IPS-18a (cell line): ENCODE measurements around the gene SMIM14.
"Not testable (repeated sequence)": the region's sequence is repeated elsewhere in the genome, so short reads cannot be mapped to it uniquely, and the experiment has no call there.

Experiments used
- H3K27ac ChIP-seq: one replicate; pipeline ENCODE4 v1.5.1; 2013; ENCODE audit warnings: low read length
- H3K27me3 ChIP-seq: one replicate; pipeline ENCODE4 v1.6.1; 2013; ENCODE audit warnings: mild to moderate bottlenecking, low read length; ENCODE audit not compliant: control insufficient read depth, insufficient read depth
- H3K36me3 ChIP-seq: one replicate; pipeline ENCODE4 v1.6.1; 2013; ENCODE audit warnings: low read depth, low read length; ENCODE audit not compliant: control insufficient read depth
- H3K4me1 ChIP-seq: one replicate; pipeline ENCODE4 v1.6.1; 2013; ENCODE audit warnings: low read depth, low read length; ENCODE audit not compliant: control insufficient read depth
- H3K4me3 ChIP-seq: one replicate; pipeline ENCODE4 v1.5.1; 2013; ENCODE audit warnings: low read length
- H3K9ac ChIP-seq: one replicate; pipeline ENCODE4 v1.6.1; 2013; ENCODE audit warnings: mild to moderate bottlenecking, low read length, moderate library complexity
- H3K9me3 ChIP-seq: one replicate; pipeline ENCODE4 v1.6.1; 2013; ENCODE audit warnings: low read depth, low read length; ENCODE audit not compliant: control insufficient read depth

Gene SMIM14

DNA sequence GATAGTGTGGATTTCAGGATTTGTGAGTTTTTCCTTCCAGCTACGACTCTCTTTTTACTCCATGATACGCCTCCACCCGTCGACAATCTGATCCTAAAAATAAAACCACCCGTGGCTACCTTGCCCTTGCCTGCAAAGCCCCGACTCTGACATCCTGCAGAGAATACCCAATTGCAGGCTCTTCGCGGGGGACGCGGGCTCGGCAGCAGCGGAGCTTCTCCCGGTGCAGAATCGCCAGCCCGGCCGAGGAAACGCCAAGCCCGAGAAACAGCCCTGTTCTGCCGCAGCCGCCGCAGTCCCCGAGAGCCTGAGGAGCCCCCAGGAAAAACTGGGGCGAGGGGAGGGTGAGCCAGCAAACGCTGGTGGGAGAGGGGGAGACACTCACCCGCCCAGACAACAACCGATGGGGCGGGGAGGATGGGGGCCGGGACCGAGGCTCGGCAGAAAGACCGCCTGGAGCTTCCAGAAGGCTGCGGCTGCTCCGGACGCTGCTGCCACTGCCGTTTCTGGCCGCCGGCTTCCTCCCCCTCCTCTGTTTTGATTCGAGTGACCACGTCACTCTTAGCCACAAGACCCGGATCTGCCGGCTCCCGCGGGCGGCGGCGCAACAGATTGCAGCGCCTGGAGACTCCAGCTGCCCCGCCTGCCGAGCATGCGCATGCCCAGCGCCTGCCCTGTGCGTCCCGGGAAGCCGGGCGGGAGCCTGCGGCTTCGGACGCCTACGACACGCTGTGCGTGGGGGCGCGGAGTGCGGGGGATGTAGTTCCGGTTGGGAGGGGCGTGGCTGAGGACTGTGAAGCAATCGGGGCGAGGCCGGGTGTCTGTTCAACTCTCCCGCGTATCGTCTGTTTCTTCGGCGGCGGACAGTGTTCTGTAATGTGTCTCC, at the start of gene SMIM14:
Gene SMIM14 (minus strand): TSS at position 512 of the 886 bp plus-strand sequence. CDS start 33,720 bp downstream, outside the sequence.
- Histone ChIP-seq H3K9me3 (no peaks in the 10 kb centered on the region), H3K4me1 (peaks cover 39% of the 10 kb centered on the region)

DNA sequence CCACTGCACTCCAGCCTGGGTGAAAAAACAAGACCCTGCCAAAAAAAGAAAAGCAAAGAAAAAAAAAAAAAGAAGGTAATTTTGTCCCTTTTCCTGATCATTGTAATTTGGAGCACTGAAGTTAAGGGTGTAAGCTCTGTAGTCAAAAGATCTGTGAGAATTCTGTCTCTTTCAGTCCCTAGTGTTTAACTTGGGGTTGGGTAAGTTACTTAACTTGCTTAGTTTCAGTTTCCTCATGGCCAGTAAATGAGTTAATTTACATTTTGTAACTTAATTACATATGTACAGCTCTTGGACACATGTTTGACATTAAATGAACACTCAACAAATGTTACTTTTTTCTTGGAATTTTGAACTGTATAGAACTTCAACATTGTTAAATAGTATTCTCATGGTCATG, 48.3 kb upstream of the SMIM14 start:
- Histone ChIP-seq H3K36me3 (no peaks in the 10 kb centered on the region), H3K9me3 (no peaks in the 10 kb centered on the region), H3K4me3 (no peak overlapping the region), H3K27ac (no peak overlapping the region), H3K4me1 (no peaks in the 10 kb centered on the region), H3K9ac (no peak overlapping the region), H3K27me3 (no peaks in the 10 kb centered on the region)

More for the DNA sequence above, at the start of gene SMIM14:
- no peaks in the 10 kb centered on the region for H3K27me3 ChIP-seq
- H3K27ac ChIP-seq: peak within 1 kb of the TSS; percentile 70
- peak within 1 kb of the TSS; percentile 96 for H3K9ac ChIP-seq
- no peaks in the 10 kb centered on the region for H3K36me3 ChIP-seq
- H3K4me3 ChIP-seq: peak within 1 kb of the TSS; percentile 89

- no peak overlapping the region for H3K9ac ChIP-seq
- H3K9me3 ChIP-seq: no peaks in the 10 kb centered on the region
- no peaks in the 10 kb centered on the region for H3K4me1 ChIP-seq
- H3K4me3 ChIP-seq: no peak overlapping the region
- H3K27me3 ChIP-seq: no peaks in the 10 kb centered on the region
- no peaks in the 10 kb centered on the region for H3K36me3 ChIP-seq
- H3K27ac ChIP-seq: no peak overlapping the region
Measured at GRCh38 chr4:39685990-39686389, 47.3 kb upstream of the SMIM14 start.

DNA sequence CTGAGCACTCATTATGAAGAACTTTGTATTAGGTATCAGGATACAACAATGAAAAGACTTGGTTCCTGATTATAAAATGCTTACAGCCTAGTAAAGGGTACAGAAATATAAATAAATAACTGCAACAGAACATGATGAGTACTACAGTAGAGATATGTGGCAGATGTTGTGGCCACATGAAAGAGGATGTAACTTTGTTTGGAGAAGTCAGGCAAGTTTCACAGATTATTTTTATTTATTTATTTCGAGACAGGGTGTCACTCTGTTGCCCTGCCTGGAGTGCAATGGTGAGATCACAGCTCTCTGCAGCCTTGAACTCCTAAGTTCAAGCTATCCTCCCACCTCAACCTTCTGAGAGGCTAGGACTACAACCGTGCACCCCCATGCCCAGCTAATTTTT, 43.5 kb upstream of the SMIM14 start:
- Histone ChIP-seq H3K36me3 (no peaks in the 10 kb centered on the region), H3K9me3 (no peaks in the 10 kb centered on the region), H3K4me1 (no peaks in the 10 kb centered on the region), H3K27ac (no peak overlapping the region), H3K9ac (no peak overlapping the region), H3K27me3 (no peaks in the 10 kb centered on the region), H3K4me3 (no peak overlapping the region)

DNA sequence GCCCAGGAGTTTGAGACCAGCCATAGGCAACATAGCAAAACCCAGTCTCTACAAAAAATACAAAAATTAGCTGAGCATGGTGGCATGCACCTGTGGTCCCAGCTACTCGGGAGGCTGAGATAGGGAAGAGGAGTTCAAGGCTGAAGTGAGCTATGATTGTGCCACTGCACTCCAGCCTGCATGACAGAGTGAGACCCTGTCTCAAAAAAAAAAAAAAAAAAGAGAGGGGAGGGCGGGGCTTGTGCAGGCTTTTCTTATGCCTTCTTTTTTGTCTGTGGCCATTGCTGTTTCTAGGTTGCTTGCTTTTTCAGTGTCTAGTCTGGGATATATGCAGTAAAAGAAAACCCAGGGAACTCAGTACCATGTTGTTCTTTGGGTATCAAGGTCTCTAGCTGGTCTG, 42.3 kb upstream of the SMIM14 start:
- not testable (repeated sequence) for H3K4me1 ChIP-seq, H3K9me3 ChIP-seq, H3K36me3 ChIP-seq, H3K27ac ChIP-seq, H3K27me3 ChIP-seq, H3K4me3 ChIP-seq, H3K9ac ChIP-seq

DNA sequence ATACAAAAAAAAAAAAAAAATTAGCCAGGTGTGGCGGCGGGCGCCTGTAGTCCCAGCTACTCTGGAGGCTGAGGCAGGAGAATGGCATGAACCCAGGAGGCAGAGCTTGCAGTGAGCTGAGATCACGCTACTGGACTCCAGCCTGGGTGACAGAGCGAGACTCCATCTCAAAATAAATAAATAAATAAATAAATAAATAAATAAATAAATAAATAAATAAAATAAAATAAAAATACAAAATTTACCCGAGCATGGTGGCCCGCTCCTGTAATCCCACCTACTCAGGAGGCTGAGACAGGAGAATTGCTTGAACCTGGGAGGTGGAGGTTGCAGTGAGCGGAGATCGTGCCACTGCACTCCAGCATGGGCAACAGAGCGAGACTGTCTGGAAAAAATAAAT, 37.0 kb upstream of the SMIM14 start:
- not testable (repeated sequence) for H3K4me3 ChIP-seq, H3K27ac ChIP-seq, H3K36me3 ChIP-seq, H3K9ac ChIP-seq, H3K9me3 ChIP-seq, H3K4me1 ChIP-seq, H3K27me3 ChIP-seq

DNA sequence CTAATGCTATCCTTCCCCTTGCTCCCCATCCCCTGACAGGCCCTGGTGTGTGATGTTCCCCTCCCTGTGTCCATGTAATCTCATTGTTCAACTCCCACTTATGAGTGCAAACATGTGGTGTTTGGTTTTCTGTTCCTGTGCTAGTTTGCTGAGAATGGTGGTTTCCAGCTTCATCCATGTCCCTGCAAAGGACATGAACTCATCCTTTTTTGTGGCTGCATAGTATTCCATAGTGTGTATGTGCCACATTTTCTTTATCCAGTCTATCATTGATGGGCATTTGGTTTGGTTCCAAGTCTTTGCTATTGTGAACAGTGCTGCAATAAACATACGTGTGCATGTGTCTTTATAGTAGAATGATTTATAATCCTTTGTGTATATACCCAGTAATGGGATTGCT, 31.6 kb upstream of the SMIM14 start:
- H3K27me3 ChIP-seq, H3K4me1 ChIP-seq, H3K9me3 ChIP-seq, H3K4me3 ChIP-seq, H3K27ac ChIP-seq, H3K9ac ChIP-seq, H3K36me3 ChIP-seq: not testable (repeated sequence)

DNA sequence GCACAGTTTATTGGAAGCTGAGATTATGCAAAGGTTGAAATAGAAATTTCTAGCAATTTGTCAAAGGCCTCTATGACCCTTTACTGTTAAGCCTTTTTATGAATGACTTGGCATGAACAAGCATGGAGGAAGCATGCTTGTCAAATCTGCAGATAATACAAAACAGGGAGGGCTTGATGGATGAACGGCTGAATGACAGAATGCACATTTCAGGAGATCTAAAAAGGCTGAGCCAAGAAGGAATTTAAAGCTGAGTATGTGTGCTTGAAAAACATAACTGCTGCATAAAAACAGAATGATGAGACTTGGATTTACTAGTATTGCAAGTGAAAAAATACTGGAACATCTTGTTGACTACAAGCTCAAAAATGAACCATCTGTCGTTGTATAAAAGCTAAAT, 30.2 kb upstream of the SMIM14 start:
- Histone ChIP-seq H3K4me3 (no peak overlapping the region), H3K9ac (no peak overlapping the region), H3K27me3 (no peaks in the 10 kb centered on the region), H3K36me3 (no peaks in the 10 kb centered on the region), H3K9me3 (no peaks in the 10 kb centered on the region), H3K4me1 (no peaks in the 10 kb centered on the region), H3K27ac (no peak overlapping the region)

GRCh38 chr4:39667706-39668105, 29.0 kb upstream of the SMIM14 start:
- no peak overlapping the region for H3K9ac ChIP-seq

GRCh38 chr4:39664828-39665731, 26.4 kb upstream of the SMIM14 start:
- Histone ChIP-seq H3K4me3 (no peak overlapping the region), H3K27ac (no peak overlapping the region), H3K9ac (no peak overlapping the region), H3K27me3 (no peaks in the 10 kb centered on the region), H3K9me3 (no peaks in the 10 kb centered on the region), H3K4me1 (no peaks in the 10 kb centered on the region), H3K36me3 (no peaks in the 10 kb centered on the region)

More at GRCh38 chr4:39667706-39668105, 29.0 kb upstream of the SMIM14 start:
- Histone ChIP-seq H3K36me3 (no peaks in the 10 kb centered on the region), H3K27me3 (no peaks in the 10 kb centered on the region), H3K4me1 (no peaks in the 10 kb centered on the region), H3K9me3 (no peaks in the 10 kb centered on the region), H3K4me3 (no peak overlapping the region), H3K27ac (no peak overlapping the region)

- Histone ChIP-seq H3K27ac (no peak overlapping the region), H3K9ac (no peak overlapping the region), H3K9me3 (no peaks in the 10 kb centered on the region), H3K36me3 (no peaks in the 10 kb centered on the region), H3K4me3 (no peak overlapping the region), H3K27me3 (no peaks in the 10 kb centered on the region), H3K4me1 (no peaks in the 10 kb centered on the region)
Measured at GRCh38 chr4:39662683-39663082, 24.0 kb upstream of the SMIM14 start.
